Melanocyte of skin (primary cell): ENCODE results near the gene ARHGEF11. TPM values are rescaled to one million over a fixed set of nuclear protein-coding genes. Genes with fewer than 3 reads are reported as not detected.

ENCODE experiments used
- small RNA-seq, 2 donors: library from RNA; depleted of rRNA; stranded (forward); fragments of <200 nt; gene quantifications; one replicate each; pipeline ENCODE3, GENCODE V24; 2012
- total RNA-seq, 2 donors: library from RNA; depleted of rRNA; stranded (reverse); fragments of >200 nt; gene quantifications; 2 replicates each; pipeline ENCODE4 v1.2.3, GENCODE V29; 2012

ARHGEF11 gene, protein sequence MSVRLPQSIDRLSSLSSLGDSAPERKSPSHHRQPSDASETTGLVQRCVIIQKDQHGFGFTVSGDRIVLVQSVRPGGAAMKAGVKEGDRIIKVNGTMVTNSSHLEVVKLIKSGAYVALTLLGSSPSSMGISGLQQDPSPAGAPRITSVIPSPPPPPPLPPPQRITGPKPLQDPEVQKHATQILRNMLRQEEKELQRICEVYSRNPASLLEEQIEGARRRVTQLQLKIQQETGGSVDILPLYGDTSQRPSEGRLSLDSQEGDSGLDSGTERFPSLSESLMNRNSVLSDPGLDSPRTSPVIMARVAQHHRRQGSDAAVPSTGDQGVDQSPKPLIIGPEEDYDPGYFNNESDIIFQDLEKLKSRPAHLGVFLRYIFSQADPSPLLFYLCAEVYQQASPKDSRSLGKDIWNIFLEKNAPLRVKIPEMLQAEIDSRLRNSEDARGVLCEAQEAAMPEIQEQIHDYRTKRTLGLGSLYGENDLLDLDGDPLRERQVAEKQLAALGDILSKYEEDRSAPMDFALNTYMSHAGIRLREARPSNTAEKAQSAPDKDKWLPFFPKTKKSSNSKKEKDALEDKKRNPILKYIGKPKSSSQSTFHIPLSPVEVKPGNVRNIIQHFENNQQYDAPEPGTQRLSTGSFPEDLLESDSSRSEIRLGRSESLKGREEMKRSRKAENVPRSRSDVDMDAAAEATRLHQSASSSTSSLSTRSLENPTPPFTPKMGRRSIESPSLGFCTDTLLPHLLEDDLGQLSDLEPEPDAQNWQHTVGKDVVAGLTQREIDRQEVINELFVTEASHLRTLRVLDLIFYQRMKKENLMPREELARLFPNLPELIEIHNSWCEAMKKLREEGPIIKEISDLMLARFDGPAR (N-terminal part only)
- 100 to 1,000 TPM; 101 to 119 TPM for total RNA-seq

DNA sequence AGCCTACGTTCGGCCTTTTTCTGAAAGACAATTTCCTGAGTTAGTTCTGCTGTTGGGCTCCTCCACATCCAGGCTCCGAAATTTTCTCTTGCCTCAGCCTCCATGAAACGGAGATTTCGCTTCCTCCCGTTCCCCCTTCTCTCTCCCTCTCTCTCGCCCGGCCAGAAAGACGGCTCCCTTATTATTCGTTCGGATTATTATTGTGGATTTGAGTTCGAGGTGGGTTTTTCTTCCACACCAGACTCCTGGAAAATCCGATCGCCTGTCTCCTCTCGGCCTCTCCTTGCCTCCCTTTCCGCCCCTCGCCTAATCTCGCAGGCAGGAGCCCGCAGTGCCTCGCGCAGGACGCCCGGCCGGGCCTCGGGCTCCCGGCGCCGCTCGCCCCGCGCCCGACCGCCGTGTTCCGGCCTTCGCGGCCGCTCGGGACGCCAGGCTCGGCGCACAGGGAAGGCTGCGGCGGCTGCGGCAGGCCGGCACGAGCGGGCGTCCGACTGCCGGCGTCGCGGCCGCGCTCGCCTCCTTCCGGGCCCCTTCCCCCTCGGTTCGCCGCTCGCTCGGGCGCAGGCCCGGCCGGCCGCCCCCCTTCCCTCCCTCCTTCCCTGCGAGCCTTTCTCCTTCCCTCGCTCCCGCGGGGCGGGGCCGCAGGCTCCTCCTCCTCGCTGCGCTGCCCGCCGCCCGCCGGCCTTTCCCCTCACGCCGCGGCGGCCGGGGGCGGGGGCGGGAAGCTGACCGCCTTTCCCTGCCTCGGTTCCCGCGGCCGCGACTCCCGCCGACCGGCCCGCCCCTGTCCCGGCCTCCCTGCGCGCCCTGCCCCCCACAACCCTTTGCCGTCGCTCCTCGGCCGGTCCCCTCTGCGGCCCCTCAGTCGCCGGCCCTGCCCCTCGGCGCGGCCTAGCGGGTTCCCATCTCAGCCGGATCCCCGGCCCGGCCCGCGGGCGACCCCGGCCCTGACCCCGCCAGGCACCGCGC lies at the start of gene ARHGEF11:
Gene ARHGEF11 (minus strand): TSS at position 493 of the 969 bp plus-strand sequence. CDS start 1,412 bp downstream, outside the sequence.

DNA sequence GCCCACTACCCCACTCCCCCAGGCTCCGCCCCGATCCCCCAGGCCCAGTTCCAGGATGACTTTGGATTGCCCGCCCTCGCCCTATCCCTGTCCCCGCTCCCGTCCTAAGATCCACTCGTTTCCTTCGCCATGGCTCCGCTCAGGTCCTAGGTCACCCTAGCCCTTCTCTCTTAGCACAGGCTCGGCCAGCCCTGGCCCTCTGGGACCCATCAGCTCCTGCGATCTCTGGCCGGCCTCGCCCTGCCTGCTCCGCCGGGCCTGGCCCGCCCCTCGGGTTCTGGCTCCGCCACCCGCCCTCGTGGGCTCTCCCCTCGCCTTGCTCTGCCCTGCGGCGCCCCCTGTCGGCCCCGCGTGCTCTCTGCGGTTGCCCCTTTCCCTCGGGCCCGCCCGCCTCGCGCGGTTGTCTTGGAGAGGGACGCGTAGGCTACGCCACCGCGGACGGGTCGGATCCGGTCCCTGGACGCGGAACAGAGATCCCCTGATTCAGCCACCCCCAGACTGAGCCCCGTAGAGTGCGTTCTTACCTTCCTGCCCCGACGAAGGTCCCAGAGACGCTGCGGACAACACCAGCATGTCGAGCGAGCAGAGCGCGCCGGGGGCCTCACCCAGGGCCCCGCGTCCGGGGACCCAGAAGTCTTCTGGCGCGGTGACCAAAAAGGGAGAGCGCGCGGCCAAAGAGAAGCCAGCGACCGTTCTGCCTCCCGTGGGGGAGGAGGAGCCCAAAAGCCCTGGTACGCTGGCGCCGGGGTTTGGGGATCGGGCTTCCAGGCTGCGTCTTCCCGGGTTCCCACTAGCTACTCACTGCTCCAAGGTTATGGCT lies 125.1 kb downstream of the ARHGEF11 start, which contains the start of gene LRRC71:
Gene LRRC71 (plus strand): TSS at position 400 of the 820 bp plus-strand sequence. CDS start 172 bp downstream, at position 572.

DNA sequence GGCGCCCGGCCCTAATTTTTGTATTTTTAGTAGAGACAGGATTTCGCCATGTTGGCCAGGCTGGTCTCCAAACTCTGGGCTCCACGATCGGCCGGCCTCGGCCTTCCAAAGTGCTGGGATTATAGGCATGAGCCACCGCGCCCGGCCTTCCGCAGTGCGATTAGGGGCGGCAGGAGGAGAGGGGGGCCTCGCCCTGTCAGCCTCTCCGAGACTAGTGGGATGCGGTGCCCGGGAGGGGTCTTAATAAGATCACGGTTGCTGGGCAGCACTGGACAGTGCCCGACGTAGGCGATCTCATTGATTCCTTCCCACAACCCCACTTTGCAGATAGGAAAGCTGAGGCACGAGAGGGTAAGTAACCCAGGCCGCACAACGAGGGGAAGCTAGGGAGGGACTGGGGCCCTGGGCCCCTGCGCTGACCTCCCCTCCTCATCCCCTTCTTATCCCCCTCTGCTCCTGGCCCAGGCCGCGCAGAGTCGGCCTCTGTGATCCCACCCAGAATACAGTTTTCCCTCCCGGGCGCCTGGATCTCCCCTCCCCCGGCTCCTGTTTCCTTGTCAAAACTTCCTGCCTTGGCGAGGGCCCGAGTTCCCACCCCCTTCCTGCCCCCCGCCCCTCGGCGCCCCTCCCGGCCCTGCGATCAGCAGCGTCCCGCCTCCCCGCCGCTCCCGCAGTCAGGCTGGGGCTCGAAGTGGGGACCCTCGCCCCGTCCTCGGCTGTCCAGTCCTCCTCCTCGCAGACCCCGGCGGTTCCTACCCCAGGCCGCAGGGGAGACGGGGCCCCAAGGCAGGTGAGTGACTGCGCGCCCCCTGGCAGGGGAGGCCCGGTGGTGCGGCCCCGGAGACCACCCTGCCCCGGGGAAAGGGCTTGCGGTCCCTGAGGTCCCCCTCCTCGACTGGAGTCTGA lies 152.2 kb downstream of the ARHGEF11 start, which contains the start of gene PEAR1:
Gene PEAR1 (plus strand): TSS at position 671 of the 906 bp plus-strand sequence. CDS start 10,209 bp downstream, outside the sequence.

Small RNAs within 50 kb of the gene (small RNA-seq; reads per million reads assigned to genes)
- gene MIR765 (0.35 to 1.4 reads per million in 2 donors), gene RN7SL612P (0 to 0.17 reads per million in 2 donors)

Other genes starting within 250 kb of the ARHGEF11 start
- gene SH2D2A, start 228.9 kb downstream of the ARHGEF11 start, total RNA-seq, result not detected
- not detected for gene INSRR, start 186.6 kb downstream of the ARHGEF11 start, total RNA-seq
- under 1 TPM in 1 of 2 donors, not detected in 1; under 0.01 TPM for gene NTRK1, start 184.9 kb downstream of the ARHGEF11 start, total RNA-seq
- gene PEAR1, start 152.0 kb downstream of the ARHGEF11 start, total RNA-seq, result not detected
- gene LRRC71, start 125.1 kb downstream of the ARHGEF11 start, total RNA-seq, result not detected
- gene ETV3L, start 54.1 kb upstream of the ARHGEF11 start, total RNA-seq, result not detected
- 10 to 100 TPM; 18.9 to 35.3 TPM for gene ETV3, start 92.7 kb upstream of the ARHGEF11 start, total RNA-seq